ENCODE measurements around the gene DNAH17.

The DNAH17 gene

GRCh38 chr17:78418326-78419026 lies 158.7 kb downstream of the DNAH17 start:
- no peak overlapping the region for H3K4me3 ChIP-seq (ENCODE audit: low read depth, low read length)
- DNase-seq (ENCODE audit: low read depth), result no peak
- TF ChIP-seq CTCF (conservative IDR thresholded peaks at IDR 0.05; ENCODE audit: low read depth, low read length), result no peak

DNA sequence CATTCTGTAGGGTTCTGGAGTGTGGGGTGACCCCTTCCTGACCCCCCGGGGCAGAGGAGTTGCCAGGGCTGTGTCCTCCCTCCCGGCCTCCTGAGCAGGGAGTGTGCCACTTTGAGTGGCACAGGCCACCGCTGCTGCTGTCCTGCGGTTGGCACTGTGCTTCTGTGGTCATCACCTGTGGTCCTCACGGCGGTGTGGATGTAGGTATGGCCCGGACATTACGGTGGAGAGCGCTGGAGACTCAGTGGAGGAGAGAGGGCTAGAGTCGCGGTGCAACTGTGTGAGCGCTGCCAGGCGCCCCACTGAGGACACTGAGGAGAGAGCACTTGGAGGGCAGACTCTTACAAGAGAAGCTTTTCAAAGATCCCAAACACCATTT lies 159.7 kb downstream of the DNAH17 start:
- DNase-seq (ENCODE audit: low read depth), result no peak
- no peak overlapping the region for H3K4me3 ChIP-seq (ENCODE audit: low read depth, low read length)
- TF ChIP-seq CTCF (conservative IDR thresholded peaks at IDR 0.05; ENCODE audit: low read depth, low read length), result no peak

DNA sequence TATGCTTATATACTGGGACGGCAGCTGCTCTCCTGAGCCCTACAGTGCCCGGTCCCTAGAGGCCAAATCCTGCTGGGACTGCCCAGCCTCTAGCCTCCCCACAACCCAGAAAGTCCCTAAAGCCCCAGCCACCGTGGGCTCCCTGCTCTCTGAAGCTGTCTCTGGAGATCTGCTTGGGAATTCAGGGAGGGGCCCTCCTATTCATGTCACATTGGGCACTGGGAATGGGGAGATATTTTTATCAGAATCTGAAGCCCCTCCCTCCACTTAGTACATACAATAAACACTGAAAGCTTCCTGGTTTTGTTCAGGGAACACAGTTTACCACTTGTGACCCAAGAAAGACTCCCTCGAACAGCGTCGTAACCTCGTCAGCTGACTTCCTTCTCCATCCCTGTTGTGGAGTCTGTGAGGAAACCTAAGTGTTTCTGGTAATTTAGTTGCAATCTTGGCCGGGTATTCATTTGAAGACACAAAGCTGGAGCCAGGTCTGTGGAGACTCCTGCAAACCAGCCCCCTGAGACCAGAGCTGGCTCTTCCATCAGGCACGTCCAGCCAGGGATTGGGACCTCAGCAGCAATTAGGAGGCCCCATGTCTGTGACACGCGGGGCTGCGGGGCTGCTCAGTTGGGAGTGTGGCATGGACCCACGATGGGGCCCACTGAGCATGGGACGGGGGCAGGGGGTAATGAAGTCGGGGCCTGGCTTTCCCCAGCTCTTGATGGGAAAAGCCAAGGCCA lies 160.2 kb downstream of the DNAH17 start:
- no peak overlapping the region for H3K4me3 ChIP-seq (ENCODE audit: low read depth, low read length)
- TF ChIP-seq CTCF (conservative IDR thresholded peaks at IDR 0.05; ENCODE audit: low read depth, low read length), result no peak
- peak; percentile 90 for DNase-seq (ENCODE audit: low read depth)

DNA sequence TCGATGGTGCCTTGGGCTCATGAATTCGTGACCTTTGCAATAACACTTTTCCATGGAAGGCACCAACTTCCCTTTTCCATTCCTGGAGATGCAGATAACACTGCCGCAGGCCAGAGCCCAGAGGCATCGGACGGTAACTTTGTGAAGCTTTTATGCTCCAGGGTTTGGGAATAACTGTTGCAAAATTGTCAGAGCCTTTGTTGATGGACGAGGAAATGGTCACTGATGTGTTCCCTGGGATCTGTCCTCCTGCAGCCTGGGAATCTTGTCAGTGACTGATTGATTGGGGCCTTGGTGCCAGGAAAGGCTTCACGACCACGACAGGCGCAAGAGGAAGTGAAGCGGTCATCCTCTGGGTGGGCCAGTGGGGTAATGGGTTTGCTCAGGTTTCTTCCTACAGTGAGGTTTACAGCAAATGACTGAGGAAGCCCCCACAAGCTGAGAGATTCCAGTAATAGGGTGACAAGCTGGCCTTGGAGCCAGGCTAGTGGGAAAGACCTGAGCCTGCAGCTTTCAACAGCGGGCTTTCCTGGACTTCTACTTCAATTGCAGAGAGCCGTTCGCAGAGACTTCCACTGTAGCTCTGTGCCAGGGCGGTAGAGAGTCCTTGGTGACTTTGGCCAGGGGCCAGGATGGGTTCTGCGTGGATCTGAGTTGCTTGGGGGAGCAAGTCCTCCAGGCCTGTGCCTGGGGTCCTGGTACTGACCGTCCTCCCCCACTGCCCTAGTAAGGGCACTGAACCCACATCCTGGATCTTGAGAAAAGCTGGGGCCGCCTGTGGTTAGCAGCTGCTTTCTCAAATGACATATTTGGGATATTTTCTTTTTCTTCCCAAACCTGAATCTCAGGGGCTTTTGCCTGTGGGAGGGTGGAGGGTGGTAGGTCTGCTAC lies 161.1 kb downstream of the DNAH17 start:
- DNase-seq (ENCODE audit: low read depth), result peak; percentile 77
- TF ChIP-seq CTCF (conservative IDR thresholded peaks at IDR 0.05; ENCODE audit: low read depth, low read length), result no peak
- H3K4me3 ChIP-seq (ENCODE audit: low read depth, low read length), result no peak overlapping the region

DNA sequence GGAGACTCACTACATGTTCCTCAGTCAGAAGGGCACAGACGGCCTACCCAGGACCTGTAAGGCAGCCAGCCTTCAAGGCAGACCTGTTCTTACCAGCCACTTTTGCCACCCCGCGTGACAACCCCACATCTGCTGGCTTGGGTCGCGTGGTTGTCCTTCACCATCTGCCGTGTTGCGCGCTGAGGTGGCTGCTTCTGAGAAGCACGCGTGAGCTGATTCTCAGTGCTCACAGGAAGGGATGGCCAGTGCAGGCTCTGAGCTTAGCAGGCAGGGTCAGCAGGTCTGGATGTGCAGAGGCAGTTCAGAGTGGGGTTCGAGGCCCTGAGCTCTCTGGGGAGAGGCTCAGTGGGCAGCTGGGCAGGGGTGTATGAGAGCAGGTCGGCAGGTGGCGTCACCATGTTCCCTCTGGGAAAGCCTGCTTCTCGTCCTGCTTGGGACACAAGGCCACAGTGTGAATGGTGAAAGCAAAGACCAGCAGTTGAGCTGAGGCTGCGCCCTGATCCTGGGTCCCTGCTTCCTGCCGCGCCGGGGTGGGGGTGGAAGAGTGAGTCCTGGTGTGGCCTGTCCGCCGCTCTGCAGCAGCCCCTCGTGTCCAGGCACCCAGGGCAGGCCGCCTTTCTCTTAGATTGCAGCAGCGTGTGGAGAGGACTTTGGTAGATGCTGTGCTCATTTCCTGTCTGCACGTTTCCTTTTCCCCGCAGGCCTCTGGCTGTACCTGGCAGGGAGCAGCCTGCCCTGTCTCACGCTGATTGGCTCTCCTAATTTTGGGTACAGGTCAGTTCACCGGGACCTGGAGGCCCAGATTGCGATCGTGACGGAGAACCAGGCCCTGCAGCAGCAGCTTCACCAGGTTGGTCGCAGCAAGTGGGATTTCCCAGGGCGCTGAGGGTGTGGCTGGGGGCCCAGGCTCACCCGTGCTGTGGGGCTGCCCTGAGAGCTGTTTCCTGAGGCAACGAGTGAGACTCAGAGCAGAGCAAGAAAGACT lies 162.7 kb downstream of the DNAH17 start:
- H3K4me3 ChIP-seq (ENCODE audit: low read depth, low read length), result no peak overlapping the region
- no peak for TF ChIP-seq CTCF (conservative IDR thresholded peaks at IDR 0.05; ENCODE audit: low read depth, low read length)
- DNase-seq (ENCODE audit: low read depth), result no peak

GRCh38 chr17:78412403-78412802 lies 164.8 kb downstream of the DNAH17 start:
- no peak overlapping the region for H3K4me3 ChIP-seq (ENCODE audit: low read depth, low read length)
- TF ChIP-seq CTCF (conservative IDR thresholded peaks at IDR 0.05; ENCODE audit: low read depth, low read length), result peak; percentile 74
- peak; percentile 57 for DNase-seq (ENCODE audit: low read depth)

Measured in choroid plexus epithelial cell (primary cell).